ENCODE results near the gene PARK7. TPM values are rescaled to one million over a fixed set of nuclear protein-coding genes. Genes with fewer than 3 reads are reported as not detected.

Gene PARK7
- total and polyA plus RNA-seq, 11 donors: 275 to 550 (median 345) TPM

- ATAC-seq: no peak
- peaks cover 0 to 11% (median 4%) of the 10 kb centered on the region in 12 donors for H3K4me1 ChIP-seq
- no peak for DNase-seq
- 68 to 76% (median 72%) methylated on average over 7 of the region's 7 CpGs for whole genome bisulfite sequencing, 4 donors
- no peaks in the 10 kb centered on the region for H3K36me3 ChIP-seq
- intact Hi-C loops (cut with DNase I): no loop called here
- H3K4me3 ChIP-seq: peak overlapping the region; percentile 27 to 87 (median 66)
- H3K27me3 ChIP-seq: no peaks in the 10 kb centered on the region
- peak overlapping the region; percentile 81 to 96 (median 92) for H3K27ac ChIP-seq
- no peaks in the 10 kb centered on the region for H3K9me3 ChIP-seq
- TF ChIP-seq POLR2A (IDR thresholded peaks at IDR 0.05): no peak
- TF ChIP-seq, protein P1, sequence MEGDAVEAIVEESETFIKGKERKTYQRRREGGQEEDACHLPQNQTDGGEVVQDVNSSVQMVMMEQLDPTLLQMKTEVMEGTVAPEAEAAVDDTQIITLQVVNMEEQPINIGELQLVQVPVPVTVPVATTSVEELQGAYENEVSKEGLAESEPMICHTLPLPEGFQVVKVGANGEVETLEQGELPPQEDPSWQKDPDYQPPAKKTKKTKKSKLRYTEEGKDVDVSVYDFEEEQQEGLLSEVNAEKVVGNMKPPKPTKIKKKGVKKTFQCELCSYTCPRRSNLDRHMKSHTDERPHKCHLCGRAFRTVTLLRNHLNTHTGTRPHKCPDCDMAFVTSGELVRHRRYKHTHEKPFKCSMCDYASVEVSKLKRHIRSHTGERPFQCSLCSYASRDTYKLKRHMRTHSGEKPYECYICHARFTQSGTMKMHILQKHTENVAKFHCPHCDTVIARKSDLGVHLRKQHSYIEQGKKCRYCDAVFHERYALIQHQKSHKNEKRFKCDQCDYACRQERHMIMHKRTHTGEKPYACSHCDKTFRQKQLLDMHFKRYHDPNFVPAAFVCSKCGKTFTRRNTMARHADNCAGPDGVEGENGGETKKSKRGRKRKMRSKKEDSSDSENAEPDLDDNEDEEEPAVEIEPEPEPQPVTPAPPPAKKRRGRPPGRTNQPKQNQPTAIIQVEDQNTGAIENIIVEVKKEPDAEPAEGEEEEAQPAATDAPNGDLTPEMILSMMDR (IDR thresholded peaks at IDR 0.05): no peak
These were observed 6.8 kb upstream of the PARK7 start for GRCh38 chr1:7954683-7955082.

- intact Hi-C loops (cut with DNase I): no loop called here
- DNase-seq (no peak), ATAC-seq (no peak)
- Histone ChIP-seq H3K9me3 (no peaks in the 10 kb centered on the region), H3K27me3 (no peaks in the 10 kb centered on the region), H3K4me1 (peaks cover 0 to 24% (median 11%) of the 10 kb centered on the region in 12 donors), H3K27ac (peak overlapping the region in 1 of 12 donors; percentile 10), H3K4me3 (no peak overlapping the region), H3K36me3 (no peaks in the 10 kb centered on the region)
- WGBS, 4 donors: 78 to 87% (median 86%) methylated on average over 10 of the region's 10 CpGs
- TF ChIP-seq POLR2A (IDR thresholded peaks at IDR 0.05): no peak
- TF ChIP-seq, protein P1 (IDR thresholded peaks at IDR 0.05): no peak
These were observed 5.1 kb upstream of the PARK7 start for GRCh38 chr1:7956218-7957032.

DNA sequence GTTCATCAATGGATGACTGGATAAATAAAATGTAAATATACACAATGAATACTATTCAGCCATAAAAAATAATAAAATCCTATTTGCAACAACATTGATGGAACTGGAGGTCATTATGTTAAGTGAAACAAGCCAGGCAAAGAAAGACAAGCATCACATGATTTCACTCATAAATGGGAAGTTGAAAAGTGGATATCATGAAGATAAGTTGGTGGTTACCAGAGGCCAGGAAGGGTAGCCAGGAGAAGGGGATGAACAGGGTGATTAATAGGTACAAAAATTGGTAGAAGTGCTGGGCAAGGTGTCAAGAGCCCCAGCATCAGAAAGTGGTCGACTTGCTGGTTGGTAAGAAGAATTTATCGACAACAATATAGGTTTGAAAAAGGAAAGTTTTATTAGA is 1.3 kb upstream of the PARK7 start:
- Histone ChIP-seq H3K27me3 (no peaks in the 10 kb centered on the region), H3K4me1 (peaks cover 0 to 39% (median 17%) of the 10 kb centered on the region in 12 donors), H3K36me3 (peaks cover 0 to 25% (median 23%) of the 10 kb centered on the region in 9 donors), H3K9me3 (no peaks in the 10 kb centered on the region), H3K4me3 (peak overlapping the region in 3 of 12 donors; percentile 75 to 81 (median 77)), H3K27ac (peak overlapping the region in 4 of 12 donors; percentile 86 to 96 (median 94))
- intact Hi-C loops (cut with DNase I): no loop called here
- TF ChIP-seq POLR2A (IDR thresholded peaks at IDR 0.05): no peak
- TF ChIP-seq, protein P1 (IDR thresholded peaks at IDR 0.05): no peak
- 89 to 95% (median 94%) methylated on average over 2 of the region's 2 CpGs for WGBS, 4 donors
- ATAC-seq (no peak), DNase-seq (no peak)

DNA sequence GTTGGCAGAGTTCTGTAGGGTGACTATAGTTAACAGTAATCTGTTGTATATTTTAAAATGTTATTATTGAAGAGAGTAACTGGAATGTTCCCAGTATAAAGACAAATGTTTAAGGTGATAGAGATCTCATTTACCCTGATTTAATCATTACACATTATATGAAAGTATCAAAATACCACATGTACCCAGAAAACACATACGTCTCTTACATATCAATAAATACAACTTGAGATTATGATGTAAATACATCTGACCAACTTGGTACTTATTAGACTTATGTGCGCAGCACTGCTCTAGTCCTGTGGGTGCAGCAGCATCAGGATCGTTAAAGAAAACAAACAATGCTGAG is 670 bp upstream of the PARK7 start:
- H3K4me3 ChIP-seq: peak overlapping the region; percentile 58 to 86 (median 72)
- intact Hi-C loops (cut with DNase I): no loop called here
- H3K27ac ChIP-seq: peak overlapping the region; percentile 66 to 96 (median 90)
- DNase-seq (no peak), ATAC-seq (no peak)
- H3K27me3 ChIP-seq: no peaks in the 10 kb centered on the region
- TF ChIP-seq, protein P1 (IDR thresholded peaks at IDR 0.05): no peak
- no peak for TF ChIP-seq POLR2A (IDR thresholded peaks at IDR 0.05)
- no peaks in the 10 kb centered on the region for H3K9me3 ChIP-seq
- WGBS, 4 donors: 0% methylated on average over 3 of the region's 3 CpGs
- H3K4me1 ChIP-seq: peaks cover 0 to 39% (median 17%) of the 10 kb centered on the region in 12 donors
- peaks cover 0 to 31% (median 29%) of the 10 kb centered on the region in 9 donors for H3K36me3 ChIP-seq

Measured in heart left ventricle (tissue), 16 donors.